CD4-positive, alpha-beta T cell (primary cell): ENCODE data around the gene BABAM2. TPM values are rescaled to one million over a fixed set of nuclear protein-coding genes. Genes with fewer than 3 reads are reported as not detected.
A peak's percentile ranks its signal among the peaks of the same experiment; 100 is the strongest.

Source experiments
- ATAC-seq: fragments of 200-7000 bp; cut with Tn5 transposase; one replicate; pipeline ENCODE4 v1.10.0; 2022; ENCODE audit warnings: mild to moderate bottlenecking; ENCODE audit not compliant: poor library complexity
- CTCF ChIA-PET: fragments of 350-600 bp; sonication (Branson Sonifier 250); formaldehyde crosslinking; loops from one replicate; lab custom pipeline; 2021; ENCODE audit warnings: antibody characterized with exemption, inconsistent platforms; lab: Charles Lee
- POLR2A ChIA-PET: fragments of 350-600 bp; sonication (Branson Sonifier 250); formaldehyde crosslinking; loops from one replicate; lab custom pipeline; 2021; ENCODE audit warnings: antibody characterized with exemption, inconsistent platforms; lab: Charles Lee
- DNase-seq, 14 experiments: peaks; one replicate each; pipeline ENCODE4 v3.0.0-alpha.2; 2013 to 2020; ENCODE audit warnings: mixed read lengths in 2 of 14
- H3K27ac ChIP-seq, 2 donors: one replicate each; pipeline versions ENCODE4 v1.5.1 to v1.7.0; 2013; ENCODE audit warnings: low read length in 2 of 2, low read depth in 1 of 2, mild to moderate bottlenecking in 1 of 2
- H3K27me3 ChIP-seq, 2 experiments: 1 replicate in 1 of 2; 2 replicates in 1 of 2; pipeline versions ENCODE4 v1.6.1 to v1.7.0; 2013; ENCODE audit warnings: low read length in 2 of 2, control low read depth in 1 of 2, mild to moderate bottlenecking in 1 of 2, moderate library complexity in 1 of 2; ENCODE audit not compliant: insufficient read depth in 2 of 2, control insufficient read depth in 1 of 2
- H3K36me3 ChIP-seq: one replicate; pipeline ENCODE4 v1.6.1; 2013; ENCODE audit warnings: low read length, control low read depth; ENCODE audit not compliant: insufficient read depth
- H3K4me1 ChIP-seq: one replicate; pipeline ENCODE4 v1.6.1; 2013; ENCODE audit warnings: low read length, control low read depth; ENCODE audit not compliant: insufficient read depth
- H3K4me3 ChIP-seq: one replicate; pipeline ENCODE4 v1.5.1; 2013; ENCODE audit warnings: mild to moderate bottlenecking, low read length, moderate library complexity
- H3K9me3 ChIP-seq, 2 experiments: 1 replicate in 1 of 2; 2 replicates in 1 of 2; pipeline versions ENCODE4 v1.6.1 to v1.7.0; 2013; ENCODE audit warnings: low read length in 2 of 2, mild to moderate bottlenecking in 2 of 2, control low read depth in 1 of 2, moderate library complexity in 1 of 2; ENCODE audit not compliant: control insufficient read depth in 1 of 2, insufficient read depth in 1 of 2
- H3K27ac Mint-ChIP-seq: one replicate; pipeline ENCODE4 v1.8.0; 2020; ENCODE audit warnings: mixed read lengths
- H3K27me3 Mint-ChIP-seq: one replicate; pipeline ENCODE4 v1.8.0; 2021; ENCODE audit warnings: mixed read lengths
- H3K36me3 Mint-ChIP-seq: one replicate; pipeline ENCODE4 v1.8.0; 2021; ENCODE audit warnings: low read depth, mixed read lengths
- H3K4me1 Mint-ChIP-seq: one replicate; pipeline ENCODE4 v1.8.0; 2021; ENCODE audit warnings: low read depth, mixed read lengths
- H3K4me3 Mint-ChIP-seq: one replicate; pipeline ENCODE4 v1.8.0; 2020; ENCODE audit warnings: mild to moderate bottlenecking, mixed read lengths
- H3K9me3 Mint-ChIP-seq: one replicate; pipeline ENCODE4 v1.8.0; 2020; ENCODE audit warnings: mixed read lengths
- intact Hi-C, 2 experiments: fragments of 100-400 bp; cut with DNase I in 1 of 2; cut with micrococcal nuclease in 1 of 2; formaldehyde crosslinking; loops; one replicate each; pipeline versions ENCODE4 v1.15.1 to v1.9.0; 2023 to 2025; cut with DNase I, micrococcal nuclease
- total RNA-seq, 174 experiments: library from RNA in 2 of 174; stranded (reverse) in 2 of 174; gene quantifications; one replicate each; pipeline ENCODE4 v1.2.3 and lab custom pipeline; 2021 to 2026
- TF ChIP-seq, protein P1 (sequence below): fragments of 200-600 bp; IDR thresholded peaks from one replicate; pipeline ENCODE4 v1.8.0; 2022; ENCODE audit warnings: antibody characterized with exemption, mild to moderate bottlenecking

Gene BABAM2
- total RNA-seq, 2 experiments from 2014 or later: 29.2 to 32.8 TPM

- H3K27me3 Mint-ChIP-seq: peaks cover 6% of the 10 kb centered on the region
- H3K4me1 Mint-ChIP-seq: peaks cover 24% of the 10 kb centered on the region
- H3K9me3 Mint-ChIP-seq: no peaks in the 10 kb centered on the region
- POLR2A ChIA-PET: no interaction called here
- DNase-seq: no peak
- Histone ChIP-seq H3K4me3 (no peak overlapping the region), H3K4me1 (peaks cover 14% of the 10 kb centered on the region), H3K36me3 (no peaks in the 10 kb centered on the region), H3K9me3 (no peaks in the 10 kb centered on the region), H3K27ac (no peak overlapping the region), H3K27me3 (no peaks in the 10 kb centered on the region)
- TF ChIP-seq, protein P1, sequence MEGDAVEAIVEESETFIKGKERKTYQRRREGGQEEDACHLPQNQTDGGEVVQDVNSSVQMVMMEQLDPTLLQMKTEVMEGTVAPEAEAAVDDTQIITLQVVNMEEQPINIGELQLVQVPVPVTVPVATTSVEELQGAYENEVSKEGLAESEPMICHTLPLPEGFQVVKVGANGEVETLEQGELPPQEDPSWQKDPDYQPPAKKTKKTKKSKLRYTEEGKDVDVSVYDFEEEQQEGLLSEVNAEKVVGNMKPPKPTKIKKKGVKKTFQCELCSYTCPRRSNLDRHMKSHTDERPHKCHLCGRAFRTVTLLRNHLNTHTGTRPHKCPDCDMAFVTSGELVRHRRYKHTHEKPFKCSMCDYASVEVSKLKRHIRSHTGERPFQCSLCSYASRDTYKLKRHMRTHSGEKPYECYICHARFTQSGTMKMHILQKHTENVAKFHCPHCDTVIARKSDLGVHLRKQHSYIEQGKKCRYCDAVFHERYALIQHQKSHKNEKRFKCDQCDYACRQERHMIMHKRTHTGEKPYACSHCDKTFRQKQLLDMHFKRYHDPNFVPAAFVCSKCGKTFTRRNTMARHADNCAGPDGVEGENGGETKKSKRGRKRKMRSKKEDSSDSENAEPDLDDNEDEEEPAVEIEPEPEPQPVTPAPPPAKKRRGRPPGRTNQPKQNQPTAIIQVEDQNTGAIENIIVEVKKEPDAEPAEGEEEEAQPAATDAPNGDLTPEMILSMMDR: no peak
- no peak for ATAC-seq
- peaks cover 17% of the 10 kb centered on the region for H3K36me3 Mint-ChIP-seq
- H3K27ac Mint-ChIP-seq: no peak overlapping the region
- CTCF ChIA-PET: no interaction called here
- no peak overlapping the region for H3K4me3 Mint-ChIP-seq
- intact Hi-C loops: loop anchor here in 1 of 2 experiments (10.0 kb wide), 1 partner anchor 1102 kb away; the partner anchor contains the start of gene CENPA
Measured at GRCh38 chr2:27886322-27886721, 4.2 kb upstream of the BABAM2 start.

DNA sequence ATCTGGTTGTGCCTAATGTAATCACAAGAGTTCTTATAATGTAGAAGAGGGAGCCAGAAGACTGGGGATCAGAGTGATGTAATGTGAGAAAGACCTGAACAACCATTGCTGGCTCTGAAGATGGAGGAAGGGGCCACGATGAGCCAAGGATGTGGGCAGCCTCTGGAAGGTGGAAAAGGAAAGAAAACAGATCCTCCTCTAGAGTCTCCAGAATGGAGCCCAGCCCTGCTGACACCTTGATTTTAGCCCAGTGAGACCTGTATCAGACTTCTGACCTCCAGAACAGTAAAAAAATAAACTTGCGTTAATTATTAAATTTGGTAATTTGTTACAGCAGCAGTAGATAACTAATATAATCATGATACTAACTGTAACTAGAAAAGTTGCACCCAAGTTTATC lies 3.4 kb upstream of the BABAM2 start:
- ATAC-seq: no peak
- H3K27ac ChIP-seq: no peak overlapping the region
- no peak overlapping the region for H3K4me3 ChIP-seq
- Mint-ChIP-seq H3K4me1 (peaks cover 32% of the 10 kb centered on the region), H3K27ac (peak overlapping the region; percentile 100), H3K36me3 (peaks cover 21% of the 10 kb centered on the region), H3K4me3 (peak overlapping the region; percentile 20), H3K27me3 (peaks cover 6% of the 10 kb centered on the region), H3K9me3 (no peaks in the 10 kb centered on the region)
- TF ChIP-seq, protein P1: no peak
- H3K36me3 ChIP-seq: no peaks in the 10 kb centered on the region
- POLR2A ChIA-PET: no interaction called here
- H3K4me1 ChIP-seq: peaks cover 19% of the 10 kb centered on the region
- CTCF ChIA-PET: no interaction called here
- intact Hi-C loops: loop anchor here in 1 of 2 experiments (10.0 kb wide), 1 partner anchor 1102 kb away; the partner anchor contains the start of gene CENPA
- no peaks in the 10 kb centered on the region for H3K9me3 ChIP-seq
- no peaks in the 10 kb centered on the region for H3K27me3 ChIP-seq
- DNase-seq: no peak

DNA sequence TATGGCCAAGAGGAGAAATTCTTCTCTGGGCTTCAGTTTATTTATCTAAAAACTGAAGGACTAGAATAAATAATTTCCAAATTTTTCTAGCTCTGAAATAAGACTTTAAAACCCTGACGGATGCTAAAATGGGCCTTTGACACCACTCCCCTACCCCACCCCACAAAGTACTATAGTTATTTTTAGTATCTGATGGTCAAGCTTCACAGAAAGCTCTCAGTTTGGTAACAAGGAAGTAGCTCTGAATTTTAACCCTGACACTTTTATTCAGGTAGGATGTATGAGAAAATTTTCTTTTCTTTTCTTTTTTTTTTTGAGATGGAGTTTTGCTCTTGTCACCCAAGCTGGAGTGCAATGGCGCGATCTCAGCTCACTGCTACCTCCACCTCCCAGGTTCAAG lies 2.7 kb upstream of the BABAM2 start:
- POLR2A ChIA-PET: no interaction called here
- H3K27ac ChIP-seq: no peak overlapping the region
- no peaks in the 10 kb centered on the region for H3K36me3 ChIP-seq
- H3K4me3 Mint-ChIP-seq: no peak overlapping the region
- H3K9me3 ChIP-seq: no peaks in the 10 kb centered on the region
- CTCF ChIA-PET: no interaction called here
- H3K4me3 ChIP-seq: no peak overlapping the region
- ATAC-seq (no peak), DNase-seq (no peak)
- H3K36me3 Mint-ChIP-seq: peaks cover 21% of the 10 kb centered on the region
- H3K9me3 Mint-ChIP-seq: no peaks in the 10 kb centered on the region
- intact Hi-C loops: loop anchor here in 1 of 2 experiments (10.0 kb wide), 1 partner anchor 1103 kb away; the partner anchor contains the start of gene CENPA
- peaks cover 19% of the 10 kb centered on the region for H3K4me1 ChIP-seq
- TF ChIP-seq, protein P1: no peak
- H3K27me3 Mint-ChIP-seq: peaks cover 6% of the 10 kb centered on the region
- H3K27ac Mint-ChIP-seq: peak overlapping the region; percentile 100
- no peaks in the 10 kb centered on the region for H3K27me3 ChIP-seq
- peaks cover 39% of the 10 kb centered on the region for H3K4me1 Mint-ChIP-seq
